Raji (cell line): ENCODE measurements around the gene ATOX1.

Source experiments
- POLR2A ChIP-seq: IDR thresholded peaks from 2 replicates; pipeline ENCODE4 v1.6.1; 2011; ENCODE audit warnings: low read depth, low read length, control low read depth; ENCODE audit not compliant: insufficient read depth

ATOX1 gene

GRCh38 chr5:151743530-151743929, 14.9 kb downstream of the ATOX1 start:
- no peak for TF ChIP-seq POLR2A

GRCh38 chr5:151742870-151743294, 15.5 kb downstream of the ATOX1 start:
- no peak for TF ChIP-seq POLR2A

- TF ChIP-seq POLR2A, result no peak
Measured at GRCh38 chr5:151741678-151742423, 16.6 kb downstream of the ATOX1 start.

GRCh38 chr5:151740958-151741373, 17.5 kb downstream of the ATOX1 start:
- no peak for TF ChIP-seq POLR2A

GRCh38 chr5:151740336-151740942, 18.0 kb downstream of the ATOX1 start:
- no peak for TF ChIP-seq POLR2A

- no peak for TF ChIP-seq POLR2A
Measured at GRCh38 chr5:151739939-151740335, 18.5 kb downstream of the ATOX1 start.

GRCh38 chr5:151739395-151739794, 19.0 kb downstream of the ATOX1 start:
- TF ChIP-seq POLR2A, result no peak

- no peak for TF ChIP-seq POLR2A
Measured at GRCh38 chr5:151738125-151738848, 20.1 kb downstream of the ATOX1 start.

GRCh38 chr5:151737431-151737830, 21.0 kb downstream of the ATOX1 start:
- TF ChIP-seq POLR2A, result no peak

GRCh38 chr5:151735646-151736045, 22.8 kb downstream of the ATOX1 start:
- TF ChIP-seq POLR2A, result no peak

- TF ChIP-seq POLR2A, result no peak
Measured at GRCh38 chr5:151734064-151734408, 24.4 kb downstream of the ATOX1 start.

- no peak for TF ChIP-seq POLR2A
Measured at GRCh38 chr5:151733358-151734063, 24.9 kb downstream of the ATOX1 start.

GRCh38 chr5:151730381-151730780, 28.1 kb downstream of the ATOX1 start:
- no peak for TF ChIP-seq POLR2A

GRCh38 chr5:151724360-151724759, 34.1 kb downstream of the ATOX1 start:
- no peak for TF ChIP-seq POLR2A

GRCh38 chr5:151722546-151722945, 35.9 kb downstream of the ATOX1 start:
- no peak for TF ChIP-seq POLR2A
